ENCODE measurements around the gene SETD5.

SETD5 gene

GRCh38 chr3:9450126-9450525 is 52.7 kb downstream of the SETD5 start:
- TF ChIP-seq, protein P1, sequence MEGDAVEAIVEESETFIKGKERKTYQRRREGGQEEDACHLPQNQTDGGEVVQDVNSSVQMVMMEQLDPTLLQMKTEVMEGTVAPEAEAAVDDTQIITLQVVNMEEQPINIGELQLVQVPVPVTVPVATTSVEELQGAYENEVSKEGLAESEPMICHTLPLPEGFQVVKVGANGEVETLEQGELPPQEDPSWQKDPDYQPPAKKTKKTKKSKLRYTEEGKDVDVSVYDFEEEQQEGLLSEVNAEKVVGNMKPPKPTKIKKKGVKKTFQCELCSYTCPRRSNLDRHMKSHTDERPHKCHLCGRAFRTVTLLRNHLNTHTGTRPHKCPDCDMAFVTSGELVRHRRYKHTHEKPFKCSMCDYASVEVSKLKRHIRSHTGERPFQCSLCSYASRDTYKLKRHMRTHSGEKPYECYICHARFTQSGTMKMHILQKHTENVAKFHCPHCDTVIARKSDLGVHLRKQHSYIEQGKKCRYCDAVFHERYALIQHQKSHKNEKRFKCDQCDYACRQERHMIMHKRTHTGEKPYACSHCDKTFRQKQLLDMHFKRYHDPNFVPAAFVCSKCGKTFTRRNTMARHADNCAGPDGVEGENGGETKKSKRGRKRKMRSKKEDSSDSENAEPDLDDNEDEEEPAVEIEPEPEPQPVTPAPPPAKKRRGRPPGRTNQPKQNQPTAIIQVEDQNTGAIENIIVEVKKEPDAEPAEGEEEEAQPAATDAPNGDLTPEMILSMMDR (IDR thresholded peaks at IDR 0.05; ENCODE audit: extremely low read depth, insufficient read depth, missing control alignments), result no peak
- no peak for DNase-seq (ENCODE audit: low spot score)
- in situ Hi-C loops (cut with MboI; ENCODE audit: low pct_unique_long_range_greater_than_20kb, low sequenced_read_pairs, unreplicated experiment), result no loop called here

GRCh38 chr3:9450991-9451390 is 53.6 kb downstream of the SETD5 start:
- in situ Hi-C loops (cut with MboI; ENCODE audit: low pct_unique_long_range_greater_than_20kb, low sequenced_read_pairs, unreplicated experiment), result no loop called here
- DNase-seq (ENCODE audit: low spot score), result no peak
- TF ChIP-seq, protein P1 (IDR thresholded peaks at IDR 0.05; ENCODE audit: extremely low read depth, insufficient read depth, missing control alignments), result no peak

- TF ChIP-seq, protein P1 (IDR thresholded peaks at IDR 0.05; ENCODE audit: extremely low read depth, insufficient read depth, missing control alignments), result no peak
- in situ Hi-C loops (cut with MboI; ENCODE audit: low pct_unique_long_range_greater_than_20kb, low sequenced_read_pairs, unreplicated experiment), result no loop called here
- DNase-seq (ENCODE audit: low spot score), result no peak
Measured at GRCh38 chr3:9452417-9452816, 55.0 kb downstream of the SETD5 start.

DNA sequence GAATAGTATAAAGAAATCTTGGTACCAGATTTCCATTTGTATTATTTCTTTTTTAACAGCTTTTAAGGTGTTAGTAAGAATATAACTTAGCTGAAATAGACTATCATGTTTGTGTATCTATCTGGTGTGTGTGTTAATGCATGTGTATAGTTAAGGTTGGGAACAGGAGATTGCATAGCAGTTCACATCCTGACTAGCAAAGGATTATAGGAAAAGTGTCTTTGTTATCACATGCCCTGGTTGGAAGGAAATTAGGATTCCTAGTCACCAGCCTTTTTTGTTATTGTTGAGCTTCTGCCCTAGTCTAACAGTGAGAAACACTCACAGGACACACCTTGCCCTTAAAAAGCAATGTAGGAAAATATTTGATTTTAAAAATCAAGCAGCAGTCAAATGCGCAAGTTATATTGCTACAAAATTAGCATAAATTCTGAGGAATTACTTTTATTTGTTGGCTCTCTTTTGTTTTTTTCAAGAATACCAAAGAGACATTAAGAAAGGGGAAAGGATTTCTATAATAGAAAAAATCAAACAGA is 58.2 kb downstream of the SETD5 start:
- TF ChIP-seq, protein P1 (IDR thresholded peaks at IDR 0.05; ENCODE audit: extremely low read depth, insufficient read depth, missing control alignments), result no peak
- no peak for DNase-seq (ENCODE audit: low spot score)
- in situ Hi-C loops (cut with MboI; ENCODE audit: low pct_unique_long_range_greater_than_20kb, low sequenced_read_pairs, unreplicated experiment), result no loop called here

DNA sequence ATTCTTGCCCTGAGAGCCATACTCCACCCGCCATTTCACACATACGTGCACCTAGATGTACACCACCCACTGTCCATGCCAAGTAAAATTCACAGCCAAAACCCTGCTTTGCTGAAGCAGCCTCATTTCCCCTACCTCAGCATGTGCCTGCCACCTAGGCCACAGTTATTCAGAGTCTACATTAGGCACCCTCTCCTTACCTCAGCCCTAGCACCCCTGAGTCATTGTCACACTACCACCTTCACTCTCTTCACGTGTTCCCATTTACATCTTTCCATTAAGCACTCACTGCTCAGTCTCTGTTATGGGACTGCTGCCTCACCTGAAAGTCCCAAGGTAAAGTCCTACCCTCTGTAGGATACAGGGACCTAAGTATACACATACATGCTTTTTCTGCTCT is 70.0 kb downstream of the SETD5 start:
- DNase-seq (ENCODE audit: low spot score), result no peak
- TF ChIP-seq, protein P1 (IDR thresholded peaks at IDR 0.05; ENCODE audit: extremely low read depth, insufficient read depth, missing control alignments), result no peak
- in situ Hi-C loops (cut with MboI; ENCODE audit: low pct_unique_long_range_greater_than_20kb, low sequenced_read_pairs, unreplicated experiment), result no loop called here

DNA sequence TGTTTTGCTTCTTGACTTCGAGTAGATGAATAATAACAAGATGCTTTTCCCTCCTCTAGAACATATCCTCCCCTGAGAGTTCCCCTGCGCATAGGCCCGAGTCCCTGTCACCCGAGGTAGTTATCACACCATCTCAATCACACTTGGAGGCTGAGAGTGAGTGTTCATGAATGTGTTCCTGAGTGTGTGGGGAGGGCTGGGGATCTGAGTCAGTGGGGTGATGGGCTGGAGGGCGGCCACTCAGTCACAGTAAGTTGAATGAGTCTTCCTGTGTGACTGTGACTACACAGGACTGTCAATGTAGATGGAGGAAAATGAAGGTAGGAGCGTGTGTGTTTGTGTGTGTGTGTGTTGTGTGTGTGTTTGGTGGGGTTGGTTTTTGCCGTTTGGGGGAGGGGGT is 71.0 kb downstream of the SETD5 start:
- TF ChIP-seq, protein P1 (IDR thresholded peaks at IDR 0.05; ENCODE audit: extremely low read depth, insufficient read depth, missing control alignments), result no peak
- DNase-seq (ENCODE audit: low spot score), result no peak
- in situ Hi-C loops (cut with MboI; ENCODE audit: low pct_unique_long_range_greater_than_20kb, low sequenced_read_pairs, unreplicated experiment), result no loop called here

DNA sequence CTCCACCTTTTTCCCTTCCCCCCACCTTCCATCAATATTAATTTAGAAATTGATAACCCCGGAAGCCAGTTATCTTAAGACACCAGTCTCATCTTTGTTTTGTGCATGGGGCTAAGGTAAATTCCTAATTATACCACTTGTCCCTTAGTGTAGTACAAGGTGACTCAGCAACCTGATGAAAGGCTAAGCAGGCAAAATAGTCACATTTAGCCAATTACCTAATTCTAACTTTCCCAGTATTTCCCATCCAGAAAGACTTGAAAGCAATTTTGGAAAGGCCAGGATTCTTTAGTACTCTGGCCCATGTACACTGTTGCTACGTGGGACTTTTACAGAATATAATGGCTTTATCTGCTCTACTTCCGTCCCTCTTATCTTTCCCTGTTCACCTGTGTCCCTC is 72.6 kb downstream of the SETD5 start:
- in situ Hi-C loops (cut with MboI; ENCODE audit: low pct_unique_long_range_greater_than_20kb, low sequenced_read_pairs, unreplicated experiment), result no loop called here
- TF ChIP-seq, protein P1 (IDR thresholded peaks at IDR 0.05; ENCODE audit: extremely low read depth, insufficient read depth, missing control alignments), result no peak
- DNase-seq (ENCODE audit: low spot score), result no peak

Measured in GM13977 (cell line).